ENCODE data around the gene WNT3A.

Gene WNT3A

GRCh38 chr1:228058949-228059633 is 52.3 kb downstream of the WNT3A start:
- no peak for DNase-seq

- no peak for DNase-seq
Observed at GRCh38 chr1:228059634-228060457, 53.0 kb downstream of the WNT3A start.

GRCh38 chr1:228060458-228061190 is 53.8 kb downstream of the WNT3A start:
- DNase-seq, result no peak

- no peak for DNase-seq
Observed at GRCh38 chr1:228061411-228062084, 54.8 kb downstream of the WNT3A start.

- no peak for DNase-seq
Observed at GRCh38 chr1:228062085-228062791, 55.4 kb downstream of the WNT3A start.

GRCh38 chr1:228062812-228063211 is 56.0 kb downstream of the WNT3A start:
- no peak for DNase-seq

GRCh38 chr1:228063251-228064191 is 56.7 kb downstream of the WNT3A start:
- DNase-seq, result no peak

- DNase-seq, result no peak
Observed at GRCh38 chr1:228064296-228064695, 57.5 kb downstream of the WNT3A start.

GRCh38 chr1:228064741-228065542 is 58.1 kb downstream of the WNT3A start:
- DNase-seq, result no peak

- DNase-seq, result no peak
Observed at GRCh38 chr1:228065543-228066347, 58.9 kb downstream of the WNT3A start.

- no peak for DNase-seq
Observed at GRCh38 chr1:228066416-228066815, 59.6 kb downstream of the WNT3A start.

GRCh38 chr1:228066891-228067654 is 60.3 kb downstream of the WNT3A start:
- DNase-seq, result no peak

- DNase-seq, result no peak
Observed at GRCh38 chr1:228068359-228068758, 61.6 kb downstream of the WNT3A start.

- DNase-seq, result no peak
Observed at GRCh38 chr1:228070173-228070572, 63.4 kb downstream of the WNT3A start.

- DNase-seq, result no peak
Observed at GRCh38 chr1:228070851-228071250, 64.1 kb downstream of the WNT3A start.

- DNase-seq, result no peak
Observed at GRCh38 chr1:228071839-228072657, 65.2 kb downstream of the WNT3A start.

- no peak for DNase-seq
Observed at GRCh38 chr1:228072658-228073043, 65.9 kb downstream of the WNT3A start.

Data from GF-D8 (cell line).